Prostate gland (tissue), 2 donors: ENCODE measurements around the gene PARVB.

Experiments used
- POLR2A ChIP-seq: fragments of 450-650 bp; IDR thresholded peaks from one replicate; pipeline ENCODE4 v1.6.1; 2016; ENCODE audit warnings: antibody characterized with exemption, mild to moderate bottlenecking
- TF ChIP-seq, protein P1 (sequence below), 4 experiments: fragments of 200-600 bp in 2 of 4; fragments of 450-650 bp in 2 of 4; sonication (generic) in 2 of 4; IDR thresholded peaks; 1 replicate in 3 of 4; 2 replicates in 1 of 4; pipeline ENCODE4 v1.5.1; 2016 to 2019; ENCODE audit warnings: antibody characterized with exemption in 4 of 4, mild to moderate bottlenecking in 2 of 4, moderate library complexity in 2 of 4

- TF ChIP-seq POLR2A = no peak
- TF ChIP-seq, protein P1, sequence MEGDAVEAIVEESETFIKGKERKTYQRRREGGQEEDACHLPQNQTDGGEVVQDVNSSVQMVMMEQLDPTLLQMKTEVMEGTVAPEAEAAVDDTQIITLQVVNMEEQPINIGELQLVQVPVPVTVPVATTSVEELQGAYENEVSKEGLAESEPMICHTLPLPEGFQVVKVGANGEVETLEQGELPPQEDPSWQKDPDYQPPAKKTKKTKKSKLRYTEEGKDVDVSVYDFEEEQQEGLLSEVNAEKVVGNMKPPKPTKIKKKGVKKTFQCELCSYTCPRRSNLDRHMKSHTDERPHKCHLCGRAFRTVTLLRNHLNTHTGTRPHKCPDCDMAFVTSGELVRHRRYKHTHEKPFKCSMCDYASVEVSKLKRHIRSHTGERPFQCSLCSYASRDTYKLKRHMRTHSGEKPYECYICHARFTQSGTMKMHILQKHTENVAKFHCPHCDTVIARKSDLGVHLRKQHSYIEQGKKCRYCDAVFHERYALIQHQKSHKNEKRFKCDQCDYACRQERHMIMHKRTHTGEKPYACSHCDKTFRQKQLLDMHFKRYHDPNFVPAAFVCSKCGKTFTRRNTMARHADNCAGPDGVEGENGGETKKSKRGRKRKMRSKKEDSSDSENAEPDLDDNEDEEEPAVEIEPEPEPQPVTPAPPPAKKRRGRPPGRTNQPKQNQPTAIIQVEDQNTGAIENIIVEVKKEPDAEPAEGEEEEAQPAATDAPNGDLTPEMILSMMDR (IDR thresholded peaks at IDR 0.05) = no peak
Measured at GRCh38 chr22:44033694-44034093, 9.6 kb downstream of the PARVB start.
